GM15510 (cell line): ENCODE data around the gene SLC30A2.

Source experiments
- POLR2A ChIP-seq: IDR thresholded peaks from 3 replicates; pipeline ENCODE4 v1.6.1; 2011; ENCODE audit warnings: borderline replicate concordance; ENCODE audit not compliant: insufficient read length; ENCODE audit errors: extremely low read depth

Gene SLC30A2

DNA sequence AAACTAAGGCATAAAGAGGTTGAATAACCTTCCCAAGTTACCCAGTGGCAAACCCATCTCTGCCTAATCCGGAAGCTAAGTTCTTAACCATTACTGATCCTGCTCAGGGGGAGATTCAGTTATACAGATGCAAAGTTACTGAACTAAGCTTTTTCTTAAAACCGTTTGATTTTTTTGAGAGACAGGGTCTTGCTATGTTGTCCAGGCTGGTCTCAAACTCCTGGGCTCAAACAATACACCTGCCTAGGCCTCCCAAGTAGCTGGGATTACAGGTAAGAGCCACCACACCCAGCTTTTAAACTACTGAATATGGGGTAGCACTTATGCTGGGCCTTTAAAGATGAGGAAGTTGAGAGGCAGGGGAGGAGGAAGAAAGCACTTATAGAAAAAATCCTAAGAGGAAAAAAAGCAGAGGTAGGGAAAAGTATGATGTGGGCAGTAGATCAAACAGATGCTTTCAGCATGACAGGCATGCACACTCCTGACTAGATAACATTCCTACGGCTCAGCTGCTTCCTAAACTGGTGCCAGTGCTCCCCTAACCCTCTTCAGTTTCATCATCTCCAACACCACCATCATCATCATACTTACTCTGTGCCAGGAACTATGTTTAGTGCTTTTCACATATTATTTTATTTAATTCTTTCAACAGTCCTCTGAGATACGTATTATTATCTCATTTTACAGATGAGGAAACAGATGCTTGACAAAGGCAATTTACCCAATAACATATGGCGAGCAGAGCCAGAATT lies 53.8 kb downstream of the SLC30A2 start:
- no peak for TF ChIP-seq POLR2A

DNA sequence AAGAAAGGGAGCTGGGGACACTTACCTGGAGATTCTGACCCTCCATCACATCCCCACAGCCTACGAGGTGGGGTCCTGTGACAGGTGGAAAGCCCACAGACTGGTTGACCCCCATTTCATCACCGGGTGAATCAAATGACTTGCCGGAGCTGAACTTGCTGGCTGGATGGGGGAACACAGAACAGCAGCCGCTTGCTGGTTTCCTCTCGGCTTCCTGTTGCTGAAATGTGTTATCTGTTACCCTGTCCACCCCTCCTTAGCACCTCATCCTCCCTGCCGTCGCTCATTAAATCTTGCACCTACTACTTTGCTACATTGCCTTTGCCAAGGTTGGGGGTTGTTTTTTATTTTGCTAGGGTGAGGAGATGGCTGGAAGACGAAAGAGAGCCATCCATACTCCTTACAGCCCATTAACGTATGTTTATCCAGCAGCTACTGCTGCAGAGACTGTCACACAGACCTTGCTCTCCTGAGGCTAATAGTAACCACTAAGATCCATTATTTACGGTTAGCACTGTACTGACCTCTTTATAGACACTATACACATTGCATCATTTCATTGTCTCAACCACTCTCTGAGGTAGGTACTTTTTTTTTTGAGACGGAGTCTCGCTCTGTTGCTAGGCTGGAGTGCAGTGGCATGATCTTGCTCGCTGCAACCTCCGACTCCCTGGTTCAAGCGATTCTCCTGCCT lies 55.1 kb downstream of the SLC30A2 start:
- TF ChIP-seq POLR2A: no peak

- no peak for TF ChIP-seq POLR2A
Measured at GRCh38 chr1:25990251-25990650, 55.7 kb downstream of the SLC30A2 start.

- TF ChIP-seq POLR2A: no peak
Measured at GRCh38 chr1:25989440-25990234, 56.3 kb downstream of the SLC30A2 start.

DNA sequence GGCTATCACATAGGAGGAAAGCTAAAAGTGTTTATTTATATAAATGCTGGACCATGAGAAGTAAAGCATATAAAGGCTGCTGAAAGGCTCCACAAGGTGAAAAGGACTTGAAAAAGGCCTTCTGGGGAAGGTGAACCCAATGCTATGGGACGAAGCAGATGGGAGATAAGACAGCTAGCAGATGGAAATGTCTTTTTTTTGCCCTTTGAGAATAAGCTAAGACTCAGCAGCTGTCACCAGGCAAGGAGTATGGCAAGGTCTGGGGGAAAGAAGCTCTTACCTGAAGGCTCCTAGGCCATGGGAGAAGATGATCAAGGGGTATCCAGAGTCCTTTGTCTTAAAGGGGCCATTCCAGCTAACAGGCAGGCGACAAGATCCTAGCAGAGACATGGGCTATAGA lies 58.0 kb downstream of the SLC30A2 start:
- TF ChIP-seq POLR2A: no peak
